ENCODE results near the gene TP53RK. TPM values are rescaled to one million over a fixed set of nuclear protein-coding genes. Genes with fewer than 3 reads are reported as not detected.

Gene TP53RK
- total and polyA plus RNA-seq, 2 of the 13 experiments (the other 11 are each of a cell fraction or from before 2014, with no cell fraction given) = 12.9 to 25.5 TPM

GRCh38 chr20:46674253-46675083 is 14.8 kb downstream of the TP53RK start (continued):
- TF ChIP-seq ZNF33A (CRISPR knock-in tag; IDR thresholded peaks at IDR 0.05; ENCODE audit: borderline replicate concordance) (0 out of 2 replicates have a peak, but pooled peaks have one; percentile 44), ZNF597 (CRISPR knock-in tag; IDR thresholded peaks at IDR 0.05) (no peak), TBX3 (IDR thresholded peaks at IDR 0.05; ENCODE audit: borderline replicate concordance) (peak; percentile 58; the same call in 1 of the 2 replicates), ISX (CRISPR knock-in tag; conservative IDR thresholded peaks at IDR 0.05) (no peak), BORCS8-MEF2B (CRISPR knock-in tag; IDR thresholded peaks at IDR 0.05) (peak; percentile 59; the same call in 1 of the 2 replicates), MBNL3 (CRISPR knock-in tag; conservative IDR thresholded peaks at IDR 0.05) (no peak), GATAD2A (CRISPR knock-in tag; IDR thresholded peaks at IDR 0.05) (peak; percentile 87), ADNP (CRISPR knock-in tag; IDR thresholded peaks at IDR 0.05) (no peak), FOXA3 (CRISPR knock-in tag; IDR thresholded peaks at IDR 0.05) (peak; percentile 88), HNRNPLL (IDR thresholded peaks at IDR 0.05; ENCODE audit: low read depth, low read length, poor library complexity, severe bottlenecking) (peak; percentile 42), PHF21A (CRISPR knock-in tag; IDR thresholded peaks at IDR 0.05) (peak; percentile 99), RBFOX2 (IDR thresholded peaks at IDR 0.05; ENCODE audit: low read depth, low read length) (no peak), ZKSCAN8 (CRISPR knock-in tag; IDR thresholded peaks at IDR 0.05; ENCODE audit: borderline replicate concordance) (peak; percentile 2), NR2F6 (IDR thresholded peaks at IDR 0.05) (peak; percentile 92), NR2F6 (CRISPR knock-in tag; IDR thresholded peaks at IDR 0.05) (peak; percentile 88), SNAI1 (CRISPR knock-in tag; IDR thresholded peaks at IDR 0.05; ENCODE audit: borderline replicate concordance) (peak; percentile 87; the same call in 1 of the 2 replicates), ZNF230 (CRISPR knock-in tag; IDR thresholded peaks at IDR 0.05) (0 out of 2 replicates have a peak, but pooled peaks have one; percentile 72), ZNF260 (CRISPR knock-in tag; IDR thresholded peaks at IDR 0.05; ENCODE audit: borderline replicate concordance, low read depth) (no peak), ZNF629 (CRISPR knock-in tag; conservative IDR thresholded peaks at IDR 0.05) (no peak), CBFB (CRISPR knock-in tag; IDR thresholded peaks at IDR 0.05) (no peak), KDM6A (CRISPR knock-in tag; IDR thresholded peaks at IDR 0.05; ENCODE audit: low read depth) (peak; percentile 89), KDM5A (IDR thresholded peaks at IDR 0.05; ENCODE audit: borderline replicate concordance, low read length) (no peak; the same call in 1 of the 2 replicates), SRF (IDR thresholded peaks at IDR 0.05; ENCODE audit: low read depth, low read length) (no peak), ZNF224 (CRISPR knock-in tag; IDR thresholded peaks at IDR 0.05) (no peak), ZNF331 (CRISPR knock-in tag; IDR thresholded peaks at IDR 0.05) (peak; percentile 98), ZNF737 (CRISPR knock-in tag; IDR thresholded peaks at IDR 0.05; ENCODE audit: borderline replicate concordance) (no peak), ZNF607 (CRISPR knock-in tag; IDR thresholded peaks at IDR 0.05; ENCODE audit: borderline replicate concordance) (peak; percentile 82; the same call in 1 of the 2 replicates), NCOR1 (IDR thresholded peaks at IDR 0.05; ENCODE audit: borderline replicate concordance, low read length) (peak; percentile 95)
- TF ChIP-seq, protein P1, sequence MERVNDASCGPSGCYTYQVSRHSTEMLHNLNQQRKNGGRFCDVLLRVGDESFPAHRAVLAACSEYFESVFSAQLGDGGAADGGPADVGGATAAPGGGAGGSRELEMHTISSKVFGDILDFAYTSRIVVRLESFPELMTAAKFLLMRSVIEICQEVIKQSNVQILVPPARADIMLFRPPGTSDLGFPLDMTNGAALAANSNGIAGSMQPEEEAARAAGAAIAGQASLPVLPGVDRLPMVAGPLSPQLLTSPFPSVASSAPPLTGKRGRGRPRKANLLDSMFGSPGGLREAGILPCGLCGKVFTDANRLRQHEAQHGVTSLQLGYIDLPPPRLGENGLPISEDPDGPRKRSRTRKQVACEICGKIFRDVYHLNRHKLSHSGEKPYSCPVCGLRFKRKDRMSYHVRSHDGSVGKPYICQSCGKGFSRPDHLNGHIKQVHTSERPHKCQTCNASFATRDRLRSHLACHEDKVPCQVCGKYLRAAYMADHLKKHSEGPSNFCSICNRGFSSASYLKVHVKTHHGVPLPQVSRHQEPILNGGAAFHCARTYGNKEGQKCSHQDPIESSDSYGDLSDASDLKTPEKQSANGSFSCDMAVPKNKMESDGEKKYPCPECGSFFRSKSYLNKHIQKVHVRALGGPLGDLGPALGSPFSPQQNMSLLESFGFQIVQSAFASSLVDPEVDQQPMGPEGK (CRISPR knock-in tag; IDR thresholded peaks at IDR 0.05) = peak; percentile 100
- TF ChIP-seq, protein P2, sequence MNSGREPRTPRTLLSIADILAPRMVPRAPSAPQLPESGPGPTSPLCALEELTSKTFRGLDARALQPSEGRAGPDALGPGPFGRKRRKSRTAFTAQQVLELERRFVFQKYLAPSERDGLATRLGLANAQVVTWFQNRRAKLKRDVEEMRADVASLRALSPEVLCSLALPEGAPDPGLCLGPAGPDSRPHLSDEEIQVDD (CRISPR knock-in tag; IDR thresholded peaks at IDR 0.05; ENCODE audit: borderline replicate concordance) = no peak

Data from HepG2 (cell line).